HUDEP-2 (cell line): ENCODE results near the gene SLC35B1.
"Not testable (repeated sequence)": the region's sequence is repeated elsewhere in the genome, so short reads cannot be mapped to it uniquely, and the experiment has no call there.

ENCODE experiments used
- DNase-seq, 76 experiments: peaks; one replicate each; lab custom pipeline; 2025; ENCODE audit not compliant: unreplicated experiment in 76 of 76; lab: John Stamatoyannopoulos, UW

SLC35B1 gene

GRCh38 chr17:49738456-49739163 lies 30.8 kb upstream of the SLC35B1 start:
- DNase-seq, result peak in 9 of 76 experiments; percentile 8 to 32 (median 24)

- no peak for DNase-seq
These were observed 27.0 kb upstream of the SLC35B1 start for GRCh38 chr17:49734515-49735490.

- no peak for DNase-seq
These were observed 23.7 kb upstream of the SLC35B1 start for GRCh38 chr17:49731435-49731831.

- no peak for DNase-seq
These were observed 23.1 kb upstream of the SLC35B1 start for GRCh38 chr17:49730785-49731434.

- no peak for DNase-seq
These were observed 22.5 kb upstream of the SLC35B1 start for GRCh38 chr17:49730078-49730784.

GRCh38 chr17:49729069-49729468 lies 21.3 kb upstream of the SLC35B1 start:
- no peak for DNase-seq

- no peak for DNase-seq
These were observed 20.7 kb upstream of the SLC35B1 start for GRCh38 chr17:49728425-49728824.

GRCh38 chr17:49727380-49727779 lies 19.6 kb upstream of the SLC35B1 start:
- DNase-seq, result no peak

GRCh38 chr17:49725452-49726130 lies 17.8 kb upstream of the SLC35B1 start:
- peak in 46 of 76 experiments; percentile 8 to 79 (median 36) for DNase-seq

GRCh38 chr17:49724552-49724951 lies 16.8 kb upstream of the SLC35B1 start:
- DNase-seq, result not testable (repeated sequence)

- DNase-seq, result peak in 1 of 76 experiments; percentile 6
These were observed 15.7 kb upstream of the SLC35B1 start for GRCh38 chr17:49723423-49723822.

GRCh38 chr17:49722066-49722465 lies 14.3 kb upstream of the SLC35B1 start:
- DNase-seq, result no peak

- DNase-seq, result no peak
These were observed 9.7 kb upstream of the SLC35B1 start for GRCh38 chr17:49717371-49717861.

GRCh38 chr17:49716668-49717364 lies 9.1 kb upstream of the SLC35B1 start:
- no peak for DNase-seq

GRCh38 chr17:49715717-49716279 lies 8.0 kb upstream of the SLC35B1 start:
- no peak for DNase-seq

GRCh38 chr17:49715216-49715615 lies 7.5 kb upstream of the SLC35B1 start:
- no peak for DNase-seq

GRCh38 chr17:49708515-49709183 lies 885 bp upstream of the SLC35B1 start:
- DNase-seq, result peak in 75 of 76 experiments; percentile 22 to 90 (median 65)

GRCh38 chr17:49707246-49707607 lies 537 bp downstream of the SLC35B1 start:
- peak in 13 of 76 experiments; percentile 5 to 31 (median 20) for DNase-seq
